GM12874 (cell line): ENCODE measurements around the gene BACH2.

Experiments
- TF ChIP-seq, protein P1 (sequence below): IDR thresholded peaks from 2 replicates; pipeline ENCODE4 v1.5.1; 2011; ENCODE audit warnings: low read depth, mild to moderate bottlenecking, control low read depth, low read length, moderate library complexity; ENCODE audit not compliant: insufficient read depth

BACH2 gene

DNA sequence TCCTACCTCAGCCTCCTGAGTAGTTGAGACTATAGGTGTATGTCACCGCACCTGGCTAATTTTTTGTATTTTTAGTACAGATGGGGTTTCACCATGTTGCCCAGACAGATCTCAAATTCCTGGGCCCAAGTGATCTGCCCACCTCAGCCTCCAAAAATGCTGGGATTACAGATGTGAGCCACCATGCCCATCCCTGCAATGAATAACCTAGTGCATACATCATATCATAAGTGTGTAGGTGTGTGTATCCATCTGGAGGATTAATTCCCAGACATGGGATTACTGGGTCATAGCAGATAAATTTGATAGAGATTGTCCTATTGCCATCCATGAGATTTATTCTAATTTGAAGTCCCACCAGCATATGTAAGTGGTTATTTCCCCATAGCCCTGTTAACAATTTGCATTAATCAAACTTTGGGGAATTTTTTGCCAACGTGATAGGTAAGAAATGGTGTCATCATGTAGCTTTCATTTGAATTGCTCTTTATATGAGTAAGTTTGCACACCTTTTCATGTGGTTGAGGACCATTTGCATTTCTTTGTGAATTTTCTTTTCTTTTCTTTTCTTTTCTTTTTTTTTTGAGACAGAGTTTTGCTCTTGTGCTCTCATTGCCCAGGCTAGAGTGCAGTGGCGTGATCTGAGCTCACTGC is 29.9 kb upstream of the BACH2 start:
- TF ChIP-seq, protein P1, sequence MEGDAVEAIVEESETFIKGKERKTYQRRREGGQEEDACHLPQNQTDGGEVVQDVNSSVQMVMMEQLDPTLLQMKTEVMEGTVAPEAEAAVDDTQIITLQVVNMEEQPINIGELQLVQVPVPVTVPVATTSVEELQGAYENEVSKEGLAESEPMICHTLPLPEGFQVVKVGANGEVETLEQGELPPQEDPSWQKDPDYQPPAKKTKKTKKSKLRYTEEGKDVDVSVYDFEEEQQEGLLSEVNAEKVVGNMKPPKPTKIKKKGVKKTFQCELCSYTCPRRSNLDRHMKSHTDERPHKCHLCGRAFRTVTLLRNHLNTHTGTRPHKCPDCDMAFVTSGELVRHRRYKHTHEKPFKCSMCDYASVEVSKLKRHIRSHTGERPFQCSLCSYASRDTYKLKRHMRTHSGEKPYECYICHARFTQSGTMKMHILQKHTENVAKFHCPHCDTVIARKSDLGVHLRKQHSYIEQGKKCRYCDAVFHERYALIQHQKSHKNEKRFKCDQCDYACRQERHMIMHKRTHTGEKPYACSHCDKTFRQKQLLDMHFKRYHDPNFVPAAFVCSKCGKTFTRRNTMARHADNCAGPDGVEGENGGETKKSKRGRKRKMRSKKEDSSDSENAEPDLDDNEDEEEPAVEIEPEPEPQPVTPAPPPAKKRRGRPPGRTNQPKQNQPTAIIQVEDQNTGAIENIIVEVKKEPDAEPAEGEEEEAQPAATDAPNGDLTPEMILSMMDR = no peak

DNA sequence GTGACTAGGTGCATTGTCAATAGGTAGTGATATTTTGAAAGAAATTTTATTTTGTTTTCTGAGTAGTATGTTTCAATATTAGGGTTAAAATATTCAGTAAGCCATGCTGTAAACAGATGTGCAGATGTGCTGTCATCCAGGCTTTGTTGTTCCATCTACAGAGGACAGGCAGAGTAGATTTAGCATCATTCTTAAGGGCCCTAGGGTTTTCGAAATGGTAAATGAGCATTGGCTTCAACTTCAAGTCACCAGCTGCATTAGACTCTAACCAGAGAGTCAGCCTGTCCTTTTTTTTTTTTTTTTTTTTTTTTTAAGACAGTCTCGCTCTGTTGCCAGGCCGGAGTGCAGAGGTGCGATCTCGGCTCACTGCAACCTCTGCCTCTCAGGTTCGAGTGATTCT is 27.1 kb upstream of the BACH2 start:
- TF ChIP-seq, protein P1 = no peak

DNA sequence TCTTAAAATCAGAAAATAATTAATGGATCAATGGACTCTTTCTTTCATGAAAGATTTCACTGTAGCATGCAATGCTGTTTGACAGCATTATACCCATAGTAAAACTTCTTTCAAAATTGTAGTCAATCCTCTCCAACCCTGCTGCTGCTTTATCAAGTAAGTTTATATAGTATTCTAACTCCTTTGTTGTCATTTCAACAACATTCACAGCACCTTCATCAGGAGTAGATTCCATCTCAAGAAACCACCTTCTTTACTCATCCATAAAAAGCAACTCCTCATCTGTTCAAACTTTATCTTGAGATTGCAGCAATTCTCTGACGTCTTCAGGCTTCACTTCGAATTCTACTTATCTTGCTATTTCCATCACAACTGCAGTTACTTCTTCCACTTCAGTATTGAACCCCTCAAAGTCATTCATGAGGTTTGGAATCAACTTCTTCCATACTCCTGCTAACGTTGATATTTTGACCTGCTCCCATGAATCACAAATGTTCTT is 26.4 kb upstream of the BACH2 start:
- TF ChIP-seq, protein P1 = no peak

DNA sequence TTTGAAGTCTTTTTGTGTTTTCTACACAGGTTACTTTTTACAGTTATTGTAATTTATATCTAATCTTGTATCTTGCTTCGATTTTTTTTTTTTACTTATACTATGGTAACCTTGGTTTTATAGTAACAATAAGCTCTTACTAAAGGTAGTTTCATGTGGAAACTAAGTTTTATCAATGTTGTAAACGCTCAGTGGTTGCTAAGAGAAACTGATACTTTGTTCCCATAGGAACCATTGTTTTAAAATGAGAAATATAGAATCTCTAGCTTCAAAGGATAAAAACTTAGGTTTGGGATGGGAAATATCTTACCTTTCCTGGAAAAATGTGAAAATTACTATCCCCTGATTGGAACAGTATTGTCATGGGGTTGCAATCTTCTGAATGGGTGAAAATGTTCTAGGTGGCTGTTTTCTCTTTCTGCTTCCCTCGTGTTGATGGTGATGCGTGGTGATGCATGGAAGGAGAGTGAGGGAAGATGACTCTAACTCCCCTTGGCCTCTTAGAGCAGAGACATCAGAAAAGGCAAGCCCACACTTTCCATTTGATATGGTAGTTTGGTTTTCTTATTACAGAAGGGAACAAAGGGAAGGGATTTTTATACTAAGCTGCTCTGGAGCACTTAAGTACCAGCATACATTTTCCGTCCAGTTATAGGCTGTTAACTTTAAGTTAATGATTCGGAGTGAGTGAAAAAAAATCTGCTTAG is 23.5 kb upstream of the BACH2 start:
- TF ChIP-seq, protein P1 = no peak

DNA sequence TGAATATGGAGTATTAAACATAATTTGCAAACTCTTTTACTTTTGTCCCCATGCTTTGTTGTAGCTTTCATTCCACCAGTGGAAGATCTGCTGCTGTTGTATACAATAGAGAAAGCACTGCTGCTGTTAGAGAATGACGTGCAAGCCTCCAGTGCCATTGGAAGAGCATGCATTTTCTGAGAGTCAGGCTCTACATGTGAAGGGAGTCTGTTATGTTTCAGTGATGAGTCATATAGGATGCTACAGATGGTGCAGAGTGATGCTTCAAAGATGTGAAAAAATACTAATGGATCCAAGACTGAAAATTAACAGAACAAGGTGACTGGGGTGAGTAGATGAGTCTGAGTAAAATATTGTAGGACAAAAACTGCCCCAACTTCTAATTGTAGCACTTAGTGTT is 22.4 kb upstream of the BACH2 start:
- TF ChIP-seq, protein P1 = no peak

DNA sequence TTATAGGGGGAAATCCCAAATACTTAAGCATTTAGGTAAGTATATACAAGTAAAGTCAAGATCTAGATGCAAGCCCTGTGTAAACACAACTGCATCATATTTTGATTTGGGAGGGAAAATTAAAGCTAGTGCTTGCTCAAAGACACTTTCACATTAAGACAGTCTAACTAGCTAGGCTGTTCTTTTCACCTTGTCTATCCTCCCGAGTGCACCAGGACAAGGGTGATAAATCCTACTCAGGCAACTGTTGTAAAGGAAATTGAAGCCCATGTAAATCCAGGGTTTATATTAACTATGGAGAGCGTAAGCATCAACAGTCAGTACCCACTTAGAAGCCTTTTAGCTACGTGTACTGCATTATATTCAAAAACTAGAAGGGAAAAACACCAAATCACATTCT is 19.3 kb upstream of the BACH2 start:
- TF ChIP-seq, protein P1 = no peak

DNA sequence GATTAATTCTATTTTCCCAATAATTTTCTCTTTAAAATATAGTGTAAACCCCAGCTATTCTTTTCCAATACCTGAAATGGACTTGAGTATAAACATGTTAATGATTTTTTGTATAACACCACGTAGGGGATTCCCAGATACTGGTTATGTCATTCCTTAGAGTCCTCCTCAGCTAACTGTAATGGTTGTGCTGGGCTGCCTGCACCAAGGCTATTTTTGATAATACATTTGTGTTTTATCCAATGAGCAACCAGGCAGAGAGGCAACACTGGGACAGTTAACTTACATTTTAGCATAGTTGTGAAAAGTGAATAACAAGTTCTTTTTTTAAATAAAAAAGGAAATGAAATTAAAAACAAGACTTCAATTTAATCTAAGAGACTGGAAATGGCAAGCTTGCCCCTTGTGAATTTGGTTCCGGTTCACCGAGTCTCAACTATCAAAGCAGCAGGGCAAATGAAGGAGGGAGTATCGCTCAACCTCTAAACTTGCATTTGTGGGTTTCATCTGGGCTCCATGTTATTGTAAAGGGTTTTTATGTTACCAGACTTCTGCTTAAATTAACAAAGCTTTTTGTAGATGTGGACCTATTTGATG is 18.8 kb upstream of the BACH2 start:
- TF ChIP-seq, protein P1 = no peak
